NT2/D1 (cell line): Measurements from ENCODE around the gene FBXL22.

Source experiments
- SUZ12 ChIP-seq: IDR thresholded peaks from 2 replicates; pipeline ENCODE4 v1.6.1; 2011; ENCODE audit not compliant: insufficient read length, insufficient read depth; ENCODE audit errors: extremely low read depth
- YY1 ChIP-seq: IDR thresholded peaks from 2 replicates; pipeline ENCODE4 v1.6.1; 2011; ENCODE audit not compliant: insufficient read length, insufficient read depth
- ZNF274 ChIP-seq: IDR thresholded peaks from 2 replicates; pipeline ENCODE4 v1.6.1; 2011; ENCODE audit warnings: mild to moderate bottlenecking, low read depth, low read length

DNA sequence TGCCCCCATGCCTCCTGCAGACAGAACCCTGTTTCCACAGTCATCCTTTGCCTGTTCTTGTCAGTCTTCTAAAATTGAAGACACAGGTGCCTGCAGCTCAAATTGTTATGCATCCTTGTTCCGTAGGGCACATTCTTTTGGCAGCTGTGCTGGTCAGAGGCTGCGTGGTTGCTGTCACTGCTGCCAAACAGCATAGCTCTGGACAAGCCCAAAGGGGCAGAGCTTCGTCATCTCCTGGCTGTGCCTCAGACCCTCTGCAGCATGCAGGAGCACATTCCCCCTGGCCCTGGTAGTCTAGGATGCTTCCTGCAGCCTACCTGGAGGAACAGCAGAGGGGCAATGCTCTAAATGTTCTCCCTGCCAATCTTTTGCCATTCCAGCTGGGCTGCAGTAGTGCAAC, 2.1 kb upstream of the FBXL22 start:
- TF ChIP-seq ZNF274 (no peak), SUZ12 (no peak), YY1 (no peak)
